ENCODE data around the gene HBE1.

DNA sequence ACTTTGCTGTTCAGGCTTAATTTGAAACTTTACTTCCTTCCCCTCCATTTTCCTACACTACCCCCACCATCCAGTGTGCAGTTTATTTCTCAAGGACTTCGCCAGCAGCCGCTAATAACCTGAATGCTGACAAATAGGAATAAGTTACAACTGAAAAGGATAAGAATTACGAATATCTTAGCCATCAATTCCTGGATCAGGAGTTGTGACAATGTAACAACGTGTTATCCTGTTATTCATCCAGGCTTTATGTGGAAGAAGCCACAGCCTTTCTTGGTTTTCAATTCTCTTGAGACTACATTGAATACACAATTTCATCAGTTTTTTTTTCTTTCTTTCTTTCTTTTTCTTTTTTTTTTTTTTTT, 25.9 kb downstream of the HBE1 start:
- TF ChIP-seq CTCF (IDR thresholded peaks at IDR 0.05 in 8 of 11, conservative IDR thresholded peaks at IDR 0.05 in 3 of 11) (no peak), POLR2A (IDR thresholded peaks at IDR 0.05) (no peak), POLR2AphosphoS5 (IDR thresholded peaks at IDR 0.05) (no peak)

All from spleen (tissue), 7 donors.